Activated naive CD4-positive, alpha-beta T cell (primary cell): ENCODE data around the gene TMEM263.

Experiments used
- DNase-seq, 4 experiments: peaks; one replicate each; lab custom pipeline; 2025; lab: John Stamatoyannopoulos, UW

The TMEM263 gene

DNA sequence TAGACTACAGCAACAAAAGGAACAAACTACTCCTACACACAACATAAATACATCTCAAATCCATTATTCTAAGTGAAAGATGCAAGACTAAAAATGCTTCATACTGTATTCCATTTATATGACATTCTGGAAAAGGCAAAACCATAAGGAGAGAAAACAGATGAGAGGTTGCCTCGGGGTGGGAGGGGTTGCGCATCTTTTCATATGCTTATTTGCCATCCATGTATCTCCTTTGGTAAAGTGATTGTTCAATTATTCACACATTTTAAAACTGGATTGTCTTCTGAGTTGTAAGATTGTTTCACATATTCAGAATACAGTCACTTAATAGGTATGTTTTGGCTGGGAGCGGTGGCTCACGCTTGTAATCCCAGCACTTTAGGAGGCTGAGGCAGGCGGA lies 5.1 kb upstream of the TMEM263 start:
- DNase-seq: no peak

DNA sequence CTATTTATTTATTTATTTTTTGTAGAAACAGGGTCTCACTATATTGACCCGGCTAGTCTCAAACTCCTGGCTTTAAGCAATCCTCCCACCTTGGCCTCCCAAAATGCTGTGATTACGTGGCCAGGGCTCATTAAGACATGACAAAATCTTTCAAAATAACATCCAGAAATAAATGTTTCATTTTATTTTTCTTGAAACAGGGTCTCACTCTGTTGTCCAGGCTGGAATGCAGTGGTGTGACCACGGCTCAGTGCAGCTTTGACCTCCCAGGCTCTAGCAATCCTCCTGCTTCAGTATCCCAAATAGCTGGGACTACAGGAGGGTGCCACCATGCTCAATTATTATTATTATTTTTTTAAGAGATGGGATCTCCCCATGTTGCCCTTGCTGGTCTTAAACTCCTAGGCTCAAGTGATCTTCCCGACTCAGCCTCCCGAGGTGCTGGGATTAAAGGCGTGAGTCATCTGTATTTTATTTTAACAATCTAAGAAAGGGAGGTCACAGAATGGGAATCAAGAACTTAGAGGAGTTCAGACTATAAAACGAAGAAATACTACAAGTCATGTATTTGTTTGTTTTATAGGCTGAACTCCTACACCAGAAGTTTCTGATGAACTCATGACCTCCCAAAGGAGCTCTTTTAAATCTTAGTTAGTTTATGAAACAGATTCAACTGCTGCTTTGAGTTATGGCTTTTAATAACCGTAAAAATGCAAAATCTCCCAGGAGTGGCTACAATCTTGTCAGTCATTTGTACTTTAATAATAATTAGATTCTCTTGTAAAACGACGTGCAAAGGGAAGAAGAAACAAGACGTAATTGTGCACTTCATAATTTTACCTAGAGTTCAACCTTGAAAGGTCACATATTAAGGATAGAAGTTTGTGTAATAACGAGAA lies 2.1 kb upstream of the TMEM263 start:
- DNase-seq: no peak

DNA sequence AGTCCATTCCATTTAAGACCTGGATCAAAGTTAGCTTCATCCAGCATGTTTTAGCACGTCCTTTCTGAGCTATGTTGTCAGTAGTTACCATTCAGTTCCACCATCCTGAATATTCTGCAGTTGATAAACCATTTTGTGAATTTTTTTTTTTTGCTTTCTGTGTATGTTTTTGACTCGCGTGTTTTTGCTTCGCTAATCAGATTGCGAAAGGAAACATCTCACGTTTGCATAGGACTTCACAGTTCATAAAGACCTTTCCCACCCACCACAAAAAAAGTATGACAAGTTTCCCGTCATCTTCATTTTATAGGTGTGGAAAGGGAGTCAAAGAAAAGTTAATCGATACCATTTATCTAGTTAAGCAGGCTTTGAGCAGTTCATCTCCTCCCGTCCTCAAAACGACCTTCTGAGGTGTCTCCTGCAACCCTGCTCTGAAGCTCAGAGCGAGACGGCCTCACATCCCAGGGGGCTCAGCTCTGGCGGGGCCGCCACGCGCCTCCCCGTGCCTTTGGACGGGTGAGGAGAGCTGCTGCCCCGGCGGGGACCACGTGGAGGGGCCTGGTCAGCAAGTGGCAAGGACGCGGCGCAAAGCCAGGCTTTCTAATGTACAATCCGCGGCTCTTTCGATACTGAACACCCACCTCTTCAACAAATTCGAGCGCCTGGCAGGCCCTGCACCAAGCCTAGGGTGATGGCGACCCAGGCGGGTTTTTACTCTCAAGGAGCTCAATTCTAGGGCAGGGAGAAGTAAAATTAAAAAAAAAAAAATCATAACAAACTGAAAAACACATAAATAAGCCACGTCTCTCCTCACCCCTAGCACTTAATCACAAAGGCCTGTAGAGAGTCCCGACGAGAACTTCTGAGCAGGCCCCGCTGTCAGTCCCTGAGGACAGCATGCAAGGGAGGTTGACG lies 988 bp upstream of the TMEM263 start:
- peak in 1 of 4 experiments; percentile 46 for DNase-seq

DNA sequence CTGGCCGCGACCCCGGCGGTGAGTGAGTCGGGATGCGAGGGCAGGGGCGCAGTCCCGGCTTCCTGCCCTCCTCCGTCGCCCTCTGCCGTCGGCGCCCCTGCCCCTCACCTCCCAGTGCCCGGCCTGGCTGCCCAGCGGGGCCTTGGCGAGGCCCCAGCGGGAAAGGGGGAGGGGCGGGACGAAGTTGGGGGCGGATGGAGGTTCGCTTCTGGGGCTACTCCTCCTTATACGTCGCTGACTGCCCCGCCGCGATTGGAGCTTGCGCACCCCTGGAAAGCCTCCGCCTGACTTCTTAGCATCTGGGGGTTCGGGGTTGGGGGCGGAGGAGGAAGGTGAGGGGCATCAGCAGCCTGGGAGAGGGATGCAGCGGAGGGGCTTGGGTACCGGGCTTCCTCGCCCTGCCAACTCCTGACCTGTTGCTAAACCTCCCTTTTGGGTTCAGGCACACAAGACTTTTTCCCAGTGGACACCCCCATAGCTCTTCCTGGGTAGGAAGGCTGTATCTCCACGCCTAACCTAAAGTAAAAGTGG lies 406 bp downstream of the TMEM263 start:
- peak; percentile 3 to 48 (median 23) for DNase-seq

DNA sequence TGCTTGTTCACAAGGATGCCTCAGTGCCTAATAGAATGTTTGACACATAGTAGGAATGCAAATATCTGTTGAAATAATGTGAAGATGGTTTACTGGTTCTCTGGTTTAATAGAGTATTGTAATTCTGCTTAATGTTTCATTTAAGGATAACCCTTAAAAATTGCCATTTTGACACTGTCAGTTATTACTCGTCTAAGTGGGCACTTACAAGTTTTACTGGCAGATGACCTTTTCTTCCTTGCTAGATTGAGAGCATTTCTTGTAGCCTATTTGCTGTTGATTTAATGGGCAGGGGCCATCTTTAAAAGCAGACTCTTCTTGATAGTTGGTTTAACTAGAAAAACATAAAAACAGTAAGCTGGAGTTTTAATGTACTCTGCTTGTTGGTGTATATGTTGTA lies 1.9 kb downstream of the TMEM263 start:
- no peak for DNase-seq

DNA sequence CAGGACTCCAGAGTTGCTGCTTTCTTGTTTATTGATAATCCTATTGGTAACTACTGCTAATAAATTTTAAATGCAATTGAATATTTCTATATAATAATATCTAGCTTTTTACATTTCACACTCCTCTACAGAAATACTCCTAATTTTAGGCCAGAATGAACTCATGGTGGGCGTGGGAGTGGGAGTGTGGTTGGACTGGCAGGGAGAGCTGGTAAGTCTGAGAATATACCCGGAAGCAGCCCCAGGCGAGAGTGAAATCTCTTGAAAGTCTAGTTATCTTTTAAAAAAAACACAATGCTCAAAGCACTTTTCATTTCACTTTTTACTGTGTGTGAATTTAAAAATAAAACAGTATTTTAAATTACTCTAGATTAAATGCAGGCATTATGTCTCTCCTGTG lies 4.7 kb downstream of the TMEM263 start:
- no peak for DNase-seq

DNA sequence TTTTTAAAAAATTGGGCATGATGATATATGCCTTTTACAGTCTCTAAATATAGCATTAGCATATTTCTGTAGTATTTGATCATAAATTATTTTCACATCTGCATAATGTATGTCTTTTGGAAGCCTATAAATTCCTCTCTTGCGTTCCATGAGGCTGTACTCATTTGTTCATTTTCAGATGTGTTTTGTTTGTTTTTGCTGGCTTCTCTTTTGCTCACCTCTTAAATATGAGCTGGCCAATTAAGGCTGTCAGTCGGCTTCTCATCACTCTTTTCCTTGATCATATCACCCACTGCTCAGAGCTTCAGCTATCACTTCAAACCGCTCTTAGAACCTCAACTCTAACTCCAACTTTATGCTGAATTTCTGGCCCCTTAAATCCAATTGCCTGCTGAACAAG lies 6.6 kb downstream of the TMEM263 start:
- DNase-seq: no peak

DNA sequence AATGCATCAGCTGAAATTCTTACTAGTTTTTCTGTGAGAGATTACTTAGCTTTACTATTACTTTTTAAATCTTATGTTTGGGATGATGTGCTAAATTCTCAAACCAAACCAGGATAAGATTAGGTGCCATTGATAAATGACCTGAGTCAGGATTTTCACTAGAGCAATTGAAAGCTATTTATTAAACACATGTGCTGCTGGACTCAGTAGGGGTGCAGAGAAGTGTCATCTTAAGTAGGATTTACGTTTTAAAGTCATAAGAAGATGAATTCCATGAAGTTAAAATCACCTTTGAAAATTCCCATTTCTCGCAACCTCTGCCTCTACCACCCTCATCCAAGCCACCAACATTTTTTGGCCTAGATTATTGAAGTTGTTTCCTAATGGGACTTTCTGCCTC lies 8.8 kb downstream of the TMEM263 start:
- DNase-seq: no peak

DNA sequence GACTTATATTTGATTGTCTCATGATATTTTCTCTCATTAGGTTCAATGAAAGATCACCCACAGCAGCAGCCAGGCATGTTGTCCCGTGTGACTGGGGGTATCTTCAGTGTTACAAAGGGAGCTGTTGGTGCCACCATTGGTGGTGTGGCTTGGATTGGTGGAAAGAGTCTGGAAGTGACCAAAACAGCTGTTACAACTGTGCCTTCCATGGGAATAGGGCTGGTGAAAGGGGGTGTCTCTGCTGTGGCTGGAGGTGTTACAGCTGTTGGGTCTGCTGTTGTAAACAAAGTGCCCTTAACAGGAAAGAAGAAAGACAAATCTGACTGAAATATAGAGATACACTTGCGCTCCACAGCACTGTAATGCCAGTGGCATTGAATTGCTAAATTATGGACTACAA lies 15.4 kb downstream of the TMEM263 start:
- DNase-seq: no peak

DNA sequence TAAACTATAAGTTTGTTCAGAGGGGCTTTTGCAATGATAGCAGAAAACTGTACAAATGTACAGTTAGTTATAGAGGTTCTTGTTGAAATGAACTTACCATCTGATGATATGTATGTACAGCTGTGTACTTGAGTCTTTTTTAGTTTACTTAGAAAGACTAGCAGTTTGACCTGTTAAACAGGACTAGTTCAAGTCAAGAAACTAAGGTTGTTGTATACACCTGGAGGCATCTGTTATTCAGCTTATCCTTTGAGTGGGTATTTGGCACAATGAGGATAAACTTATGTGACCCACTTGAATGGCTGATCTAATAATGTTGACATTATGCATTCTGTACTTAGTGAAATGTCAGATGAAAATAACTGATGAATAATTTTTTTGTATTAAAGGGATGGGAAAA lies 17.8 kb downstream of the TMEM263 start:
- no peak for DNase-seq

DNA sequence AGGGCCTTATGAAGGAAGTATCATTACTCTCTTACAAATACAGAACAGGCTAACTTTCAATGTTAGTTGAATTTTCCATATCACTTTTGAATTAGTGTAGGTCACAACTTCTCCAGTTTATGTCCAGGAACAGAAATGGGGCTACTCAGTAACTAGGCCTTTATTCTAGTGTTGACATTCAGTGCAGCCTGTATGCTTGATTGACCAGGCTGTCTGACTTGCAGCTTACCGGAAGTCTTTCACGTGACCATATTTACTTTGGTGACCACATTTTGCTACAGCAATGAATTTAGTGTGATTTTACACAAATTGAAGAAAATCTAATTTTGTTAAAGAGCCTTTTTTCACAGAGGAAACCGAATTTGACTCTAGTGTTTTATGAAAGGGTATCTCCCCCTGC lies 18.8 kb downstream of the TMEM263 start:
- no peak for DNase-seq

DNA sequence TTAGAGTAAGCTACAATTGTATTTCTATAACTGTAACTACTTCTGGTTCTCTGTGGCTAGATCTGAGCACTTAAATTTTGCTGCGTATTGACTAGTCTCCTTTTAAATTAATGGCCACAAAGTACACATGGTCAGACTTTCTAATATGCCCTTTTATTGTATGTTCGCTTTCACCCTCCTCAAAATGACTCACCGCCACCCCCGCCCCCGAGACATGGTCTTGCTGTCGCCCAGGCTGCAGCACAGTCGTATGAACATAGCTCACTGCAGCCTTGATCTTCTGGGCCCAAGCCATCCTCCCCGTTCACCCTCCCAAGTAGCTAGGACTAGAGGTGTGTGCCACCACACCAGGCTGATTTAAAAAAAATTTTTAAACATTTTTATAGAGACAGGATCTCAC lies 19.4 kb downstream of the TMEM263 start:
- no peak for DNase-seq

DNA sequence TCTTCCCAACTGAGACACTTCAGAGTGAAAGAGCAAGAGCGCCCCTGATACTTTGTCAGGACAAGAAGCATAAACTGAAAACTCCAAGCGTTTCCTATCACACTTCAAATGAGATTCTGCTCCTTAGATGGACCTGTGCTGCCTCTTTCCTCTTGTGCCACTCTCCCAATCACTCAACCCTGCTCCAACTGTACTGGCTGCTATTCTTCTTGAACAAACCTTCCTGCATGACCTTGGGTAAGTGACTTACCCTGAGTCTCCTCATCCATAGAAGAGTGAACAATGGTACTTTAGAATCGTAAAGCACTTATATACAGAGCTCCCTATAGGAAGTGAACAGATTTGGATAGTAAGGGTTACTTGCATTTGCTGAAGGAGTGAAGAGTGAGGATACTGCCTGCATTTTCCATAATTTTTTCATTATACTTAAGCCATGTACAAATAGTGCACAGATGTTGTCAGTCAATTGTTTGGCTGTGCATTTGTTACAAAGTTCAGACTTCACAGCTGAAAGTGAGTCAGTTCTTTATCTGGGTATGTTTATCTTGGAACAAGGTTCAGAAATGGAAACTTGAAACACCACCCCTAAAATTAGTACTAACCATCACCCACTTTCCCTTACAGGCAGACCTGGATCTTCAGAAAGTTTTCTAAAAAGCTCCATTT lies 20.4 kb downstream of the TMEM263 start:
- DNase-seq: no peak

DNA sequence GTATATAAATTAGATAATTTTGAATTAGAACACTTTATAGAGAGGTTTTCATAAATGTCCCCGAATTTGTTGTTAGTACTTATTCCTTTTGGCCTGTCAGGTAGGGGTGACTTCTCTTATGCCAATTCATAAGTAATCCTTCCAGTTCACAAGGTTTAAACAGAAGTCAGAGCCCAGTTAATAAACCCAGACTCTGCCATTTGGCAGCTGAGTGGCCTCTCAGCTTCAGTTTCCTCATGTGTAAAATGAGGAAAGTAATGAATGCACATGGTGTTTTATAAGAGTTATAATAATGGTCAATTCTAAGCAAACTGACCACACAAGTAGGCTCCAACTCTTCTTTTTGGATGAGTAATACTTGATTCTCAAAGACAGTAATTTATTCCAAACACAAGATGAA lies 21.0 kb downstream of the TMEM263 start:
- no peak for DNase-seq

DNA sequence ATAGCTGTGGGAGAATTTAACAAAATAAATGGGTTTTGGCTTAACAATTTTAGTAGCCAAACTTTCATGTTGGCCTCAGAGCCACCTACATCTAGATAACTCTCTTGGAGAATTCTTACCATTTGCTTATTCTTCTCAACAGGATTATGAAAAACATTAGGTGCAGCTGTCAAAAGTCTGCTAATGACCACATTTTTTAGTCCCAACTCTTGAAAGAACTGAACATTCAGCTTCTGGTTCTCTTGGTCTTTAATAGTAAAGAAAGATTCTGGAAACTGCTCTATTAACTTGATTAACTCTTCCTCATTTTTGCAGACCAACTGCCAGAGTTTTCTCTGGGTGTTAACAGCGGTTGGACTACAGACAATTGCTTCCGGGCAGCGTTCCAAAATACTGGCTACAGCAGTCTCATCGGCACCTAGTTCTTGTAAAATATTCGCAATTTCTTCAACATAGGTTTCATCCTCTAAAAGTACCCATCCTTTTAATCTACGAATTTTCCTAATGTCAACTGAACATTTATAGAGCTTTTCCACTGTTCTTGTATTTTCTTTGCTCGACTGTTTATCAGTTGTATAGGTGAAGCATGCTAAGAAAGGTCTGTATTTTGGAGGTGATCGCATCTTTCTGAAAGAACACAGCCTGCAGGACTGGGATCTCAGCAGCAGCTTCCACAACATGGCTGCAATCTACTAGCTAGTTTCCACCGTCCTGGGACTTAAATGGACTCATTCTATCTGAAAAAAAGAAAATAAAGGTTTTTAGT lies 22.5 kb downstream of the TMEM263 start:
- DNase-seq: no peak

DNA sequence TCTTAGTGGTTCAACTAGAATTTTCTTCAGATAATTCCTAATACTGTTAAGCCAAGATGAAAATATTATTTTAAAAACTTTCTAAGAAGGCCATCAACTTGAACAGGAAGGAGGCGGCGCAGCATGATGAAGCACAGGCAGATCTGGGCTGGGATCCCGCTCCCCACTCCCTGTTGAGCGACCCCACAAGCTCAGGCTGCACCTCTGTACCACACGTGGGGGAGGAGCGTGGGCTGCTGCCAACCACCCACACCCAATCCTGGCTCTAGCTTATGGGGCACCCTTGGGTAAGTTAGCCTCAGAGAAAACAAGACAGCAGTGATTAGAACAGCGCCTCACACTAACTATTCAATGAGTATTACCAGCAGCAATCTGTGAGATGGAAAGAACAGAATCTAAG lies 25.2 kb downstream of the TMEM263 start:
- DNase-seq: no peak

DNA sequence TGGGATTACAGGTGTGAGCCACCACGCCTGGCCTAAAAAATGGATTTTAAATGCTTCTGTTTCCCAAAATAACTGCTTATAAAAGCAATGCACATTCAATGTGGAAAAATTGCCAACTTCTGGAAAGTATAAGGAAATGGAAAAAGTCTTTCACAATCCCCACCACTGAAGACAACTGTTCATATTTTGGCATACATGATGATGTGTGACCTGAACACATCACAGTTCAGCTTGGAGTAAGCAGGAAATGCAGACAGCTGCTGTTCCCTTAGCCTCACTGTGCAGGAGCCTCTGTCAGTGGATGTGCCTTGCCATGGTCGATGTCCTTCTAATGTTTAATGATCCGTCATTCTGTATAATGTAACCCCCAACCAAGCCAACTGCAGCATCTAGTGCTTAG lies 26.1 kb downstream of the TMEM263 start:
- DNase-seq: no peak

DNA sequence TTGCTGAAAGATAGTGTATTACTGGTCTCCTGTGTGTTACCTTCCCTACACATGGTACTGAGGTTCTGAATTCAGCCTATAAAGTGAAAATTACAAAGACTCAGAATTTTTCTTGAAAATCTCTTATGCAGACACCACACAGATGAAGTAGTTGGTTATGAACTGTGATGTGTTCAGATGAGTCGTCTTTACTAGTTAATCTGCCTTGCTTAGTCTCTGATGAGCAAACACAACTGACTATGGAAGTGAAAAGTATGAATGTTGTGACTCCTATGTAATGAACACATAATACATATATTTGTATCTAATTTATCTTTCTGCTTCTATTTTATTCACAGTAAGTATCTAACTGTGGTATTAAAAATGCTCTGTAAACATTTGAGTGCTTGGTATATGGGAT lies 26.5 kb downstream of the TMEM263 start:
- no peak for DNase-seq

DNA sequence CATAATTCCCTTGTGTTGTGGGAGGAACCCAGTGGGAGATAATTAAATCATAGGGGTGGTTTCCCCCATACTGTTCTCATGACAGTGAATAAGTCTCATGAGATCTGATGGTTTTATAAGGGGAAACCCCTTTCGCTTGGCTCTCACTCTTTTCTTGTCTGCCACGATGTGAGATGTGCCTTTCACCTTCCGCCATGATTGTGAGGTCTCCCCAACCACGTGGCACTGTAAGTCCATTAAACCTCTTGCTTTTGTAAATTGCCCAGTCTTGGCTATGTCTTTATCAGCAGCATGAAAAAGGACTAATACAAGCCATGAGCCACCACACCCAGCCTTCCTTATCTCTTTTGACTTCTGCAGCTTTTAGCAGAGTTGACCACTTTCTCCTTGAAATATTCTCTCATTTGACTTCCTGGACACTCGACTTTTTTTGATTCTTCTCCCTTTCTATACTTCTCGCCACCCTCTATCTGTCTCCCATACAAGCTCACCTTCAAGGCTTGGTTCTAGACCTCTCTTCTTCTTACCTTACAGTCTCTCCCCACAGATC lies 29.0 kb downstream of the TMEM263 start:
- DNase-seq: no peak

DNA sequence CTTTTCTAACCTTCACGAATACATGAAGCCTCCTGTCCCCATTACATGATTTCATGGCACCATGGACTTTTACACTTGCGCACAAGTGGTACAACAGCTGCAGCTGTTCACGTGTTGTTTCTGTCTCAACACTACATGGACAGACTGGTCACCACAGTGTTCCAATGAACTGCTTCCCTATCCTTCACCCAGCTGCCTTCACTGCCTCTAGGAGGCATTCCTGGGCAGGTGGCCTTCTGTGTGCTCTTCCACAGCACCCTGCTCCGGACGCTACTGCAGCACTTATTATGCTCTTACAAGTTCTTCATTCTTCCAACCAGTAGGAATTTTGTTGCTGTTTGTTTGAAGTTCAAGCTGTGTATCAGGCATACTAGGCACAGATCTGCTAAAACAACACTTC lies 29.8 kb downstream of the TMEM263 start:
- DNase-seq: no peak

DNA sequence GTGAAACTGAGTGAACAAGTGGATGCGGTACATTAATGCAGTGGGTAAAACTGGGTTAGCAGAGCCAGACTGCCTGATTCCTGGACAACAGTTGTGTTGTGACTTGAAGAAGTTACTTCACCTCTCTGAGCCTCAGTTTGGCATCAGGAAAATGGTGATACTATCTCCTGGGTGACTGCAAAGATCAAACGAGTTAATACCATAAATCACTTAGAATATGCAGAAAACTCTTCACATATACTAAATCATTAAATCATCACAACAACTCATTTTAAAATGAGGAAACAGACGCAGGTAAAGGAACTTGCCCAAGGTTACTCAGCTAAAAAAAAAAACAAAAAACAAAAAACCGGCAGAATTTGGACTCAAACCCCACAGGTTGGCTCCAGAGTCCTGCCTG lies 30.4 kb downstream of the TMEM263 start:
- DNase-seq: no peak
